GM18511 (cell line): ENCODE data around the gene MRPL34.
"Not testable (repeated sequence)": the region's sequence is repeated elsewhere in the genome, so short reads cannot be mapped to it uniquely, and the experiment has no call there.

Experiments
- ATAC-seq: cut with Tn5 transposase; IDR thresholded peaks from one replicate; pipeline ENCODE4 v1.9.1; 2021; ENCODE audit warnings: mild to moderate bottlenecking, moderate library complexity; ENCODE audit not compliant: unreplicated experiment

The MRPL34 gene

DNA sequence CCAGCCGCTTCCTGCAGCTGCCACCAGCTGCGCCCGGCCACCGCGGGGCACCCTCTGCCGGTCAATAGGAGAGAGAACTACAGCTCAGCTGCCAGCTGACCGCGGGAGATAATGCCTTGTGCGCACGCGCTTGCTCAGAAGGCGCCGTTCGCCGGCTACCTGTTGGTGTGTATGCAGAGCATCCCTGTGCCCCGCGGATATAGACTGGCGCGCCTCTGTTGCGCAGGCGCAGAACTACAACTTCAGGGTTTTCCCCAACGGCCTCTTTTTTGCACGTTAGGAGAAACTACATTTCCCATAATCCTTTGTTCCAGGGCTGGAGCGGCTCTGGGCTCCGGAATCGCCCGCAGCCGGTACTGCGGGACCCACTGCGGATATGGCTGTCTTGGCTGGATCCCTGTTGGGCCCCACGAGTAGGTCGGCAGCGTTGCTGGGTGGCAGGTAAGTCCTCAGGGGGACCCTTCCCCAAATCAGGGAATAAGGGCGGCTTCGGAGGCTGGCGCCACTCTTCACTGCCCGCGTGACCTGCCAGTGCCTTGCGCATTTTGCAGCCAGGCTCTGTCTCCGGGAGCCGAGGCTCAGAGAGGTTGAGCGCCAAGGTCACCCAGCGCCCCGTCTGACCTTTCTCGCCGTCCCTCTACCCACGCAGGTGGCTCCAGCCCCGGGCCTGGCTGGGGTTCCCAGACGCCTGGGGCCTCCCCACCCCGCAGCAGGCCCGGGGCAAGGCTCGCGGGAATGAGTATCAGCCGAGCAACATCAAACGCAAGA lies at the start of gene MRPL34:
Gene MRPL34, plus strand, starts transcription at position 356 of the 768 bp plus-strand sequence. Its CDS starts 21 bp downstream, at position 377.
- peak; percentile 74 for ATAC-seq

DNA sequence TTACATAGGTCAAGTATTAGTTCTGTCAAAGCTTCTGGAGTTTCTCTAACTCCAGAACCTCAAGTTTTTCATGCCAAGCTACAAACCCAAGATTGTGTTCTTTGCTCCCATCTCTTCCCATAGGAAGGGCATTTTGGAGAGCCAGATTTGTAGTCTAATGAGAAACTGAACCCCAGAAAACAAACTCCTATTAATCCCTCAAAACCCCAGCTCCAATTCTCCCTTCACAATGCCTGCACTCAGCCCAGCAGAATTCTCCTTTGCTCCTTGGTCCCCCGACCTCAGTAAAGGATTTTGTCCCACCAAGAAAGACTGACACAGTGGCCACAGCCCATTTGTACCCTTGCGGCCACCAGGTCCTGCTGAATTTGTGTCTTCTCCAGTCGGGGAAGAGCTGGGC lies 49.5 kb upstream of the MRPL34 start:
- ATAC-seq = no peak

DNA sequence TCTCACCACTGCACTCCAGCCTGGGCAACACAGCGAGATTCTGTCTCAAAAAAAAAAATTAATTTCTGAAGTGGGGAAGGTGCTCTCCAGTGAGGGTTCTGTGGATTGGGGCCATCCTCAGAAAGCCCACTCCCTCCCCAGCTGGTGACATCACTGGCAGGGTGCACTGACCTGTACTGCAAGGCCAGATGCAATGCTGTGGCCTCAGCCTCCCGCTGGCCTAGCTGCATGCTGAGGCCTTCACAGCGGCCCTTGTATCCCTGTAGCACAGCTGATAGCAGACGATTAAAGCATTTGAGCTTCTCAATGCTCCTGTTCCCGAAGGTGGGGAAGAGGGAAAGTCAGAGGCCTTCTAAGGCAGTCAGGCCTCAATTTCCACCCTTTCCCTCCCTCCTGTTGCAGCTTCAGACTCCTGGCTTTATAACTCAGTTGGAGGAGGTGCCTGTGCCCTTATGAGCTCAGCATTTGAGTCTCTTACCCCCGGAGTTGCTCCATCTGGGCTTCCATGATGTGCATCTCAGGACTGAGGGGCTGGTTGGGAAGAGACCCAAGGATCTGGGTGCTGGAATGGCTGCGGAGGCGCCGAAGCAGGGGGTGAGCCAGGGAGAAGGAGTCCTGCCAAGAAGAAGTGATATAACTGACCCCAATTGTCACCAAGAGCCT lies 46.4 kb upstream of the MRPL34 start:
- no peak for ATAC-seq

DNA sequence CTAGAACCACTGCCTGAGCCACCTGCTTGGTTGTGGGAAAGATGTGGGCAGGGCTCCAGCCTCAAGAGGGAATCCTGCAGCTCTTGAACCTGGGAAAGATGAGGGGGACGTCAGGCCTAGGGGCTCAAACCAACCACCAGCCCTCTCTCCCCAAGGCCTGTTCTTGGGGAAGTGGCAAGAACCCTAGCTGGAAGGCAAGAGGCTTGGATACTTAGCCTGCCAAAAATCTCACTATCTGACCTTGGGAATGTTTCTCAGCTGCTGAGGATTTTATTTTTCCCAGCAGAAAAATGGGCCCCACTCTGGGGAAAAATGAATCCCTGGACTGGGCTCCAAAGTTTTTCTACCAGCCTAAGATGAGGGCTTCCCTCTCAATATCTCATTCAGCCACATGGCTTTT lies 45.7 kb upstream of the MRPL34 start:
- no peak for ATAC-seq

DNA sequence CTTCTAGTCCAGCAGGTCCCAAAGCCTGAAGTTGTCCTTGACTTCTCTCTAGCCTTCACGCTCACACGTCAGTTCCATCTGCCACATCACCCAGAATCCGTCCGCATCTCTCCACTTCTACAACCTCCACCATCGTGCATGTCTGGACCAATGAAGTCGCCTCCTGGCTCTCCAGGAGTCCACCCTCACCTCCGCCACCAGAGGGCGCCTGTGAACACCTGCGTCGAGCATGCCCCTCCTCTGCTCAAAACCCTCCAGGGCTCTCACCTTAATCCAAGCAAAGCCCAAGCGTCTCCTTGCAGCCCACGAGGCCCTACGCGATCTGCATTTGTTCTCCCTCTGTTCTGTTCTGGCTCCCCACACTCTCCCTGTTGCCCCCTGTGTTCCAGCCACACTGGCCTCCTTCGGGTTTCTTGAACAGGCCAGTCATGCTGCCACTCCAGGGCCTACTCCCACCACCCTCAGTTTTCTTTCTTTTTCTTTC lies 44.8 kb upstream of the MRPL34 start:
- peak; percentile 72 for ATAC-seq

DNA sequence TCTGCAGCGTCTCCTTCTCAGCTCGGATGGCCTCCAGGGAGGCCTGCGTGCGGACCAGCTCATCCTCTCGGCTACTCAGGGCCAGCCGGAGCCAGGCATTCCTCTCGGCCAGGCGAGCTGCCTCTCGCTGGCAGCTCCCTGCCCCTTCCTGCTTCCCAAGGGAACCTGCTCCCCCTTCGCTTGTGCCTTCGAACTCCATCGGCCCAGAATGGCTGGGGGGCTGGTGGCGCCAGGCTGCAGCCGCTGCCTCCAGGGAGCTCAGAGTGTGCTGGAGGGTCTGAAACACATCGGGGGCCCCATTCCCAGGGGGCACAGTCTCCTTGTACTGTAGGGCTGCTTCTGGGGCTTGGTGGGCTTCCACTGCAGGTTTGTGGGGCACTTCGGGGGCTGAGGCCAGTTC lies 43.1 kb upstream of the MRPL34 start:
- no peak for ATAC-seq

DNA sequence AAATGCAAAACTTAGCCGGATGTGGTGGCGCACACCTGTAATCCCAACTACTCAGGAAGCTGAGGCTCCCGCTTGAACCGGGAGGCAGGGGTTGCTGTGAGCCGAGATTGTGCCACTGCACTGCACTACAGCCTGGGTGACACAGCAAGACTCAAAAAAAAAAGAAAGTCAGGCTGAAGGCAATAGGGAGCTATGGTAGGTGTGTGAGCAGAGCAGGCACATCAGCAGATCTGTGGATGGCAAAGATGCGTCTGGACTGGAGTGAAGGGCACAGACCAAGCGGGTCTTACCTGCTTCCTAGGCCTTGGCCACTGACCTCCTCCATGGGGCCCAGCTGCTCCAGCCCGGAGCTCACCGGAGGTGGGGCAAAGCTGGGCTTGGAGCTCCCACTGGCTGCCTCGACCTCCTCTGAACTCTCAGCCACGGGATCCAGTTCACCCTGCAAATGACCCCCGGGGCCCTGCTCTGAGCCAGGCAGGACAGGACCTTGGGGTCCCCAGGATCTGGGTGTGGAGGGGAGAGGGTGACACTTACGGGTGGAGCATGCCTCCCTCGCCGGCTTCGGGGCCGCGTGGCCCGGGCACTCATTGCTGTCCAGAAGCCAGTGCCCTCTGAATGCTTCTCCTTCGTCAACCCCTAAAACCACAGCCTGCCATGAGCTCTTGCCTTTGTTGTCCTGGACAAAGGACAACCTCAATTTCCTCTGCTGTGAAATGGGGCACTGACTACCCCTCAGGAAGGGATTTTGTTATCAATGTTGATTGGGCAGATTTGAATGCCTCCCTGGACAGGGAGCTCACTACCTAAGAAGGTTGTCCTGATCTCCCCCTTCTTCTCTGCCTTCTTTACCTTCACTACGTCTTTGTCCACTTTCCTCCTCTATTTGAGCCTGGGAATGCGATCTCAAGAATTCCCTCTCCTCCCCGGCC lies 41.7 kb upstream of the MRPL34 start:
- ATAC-seq = no peak

DNA sequence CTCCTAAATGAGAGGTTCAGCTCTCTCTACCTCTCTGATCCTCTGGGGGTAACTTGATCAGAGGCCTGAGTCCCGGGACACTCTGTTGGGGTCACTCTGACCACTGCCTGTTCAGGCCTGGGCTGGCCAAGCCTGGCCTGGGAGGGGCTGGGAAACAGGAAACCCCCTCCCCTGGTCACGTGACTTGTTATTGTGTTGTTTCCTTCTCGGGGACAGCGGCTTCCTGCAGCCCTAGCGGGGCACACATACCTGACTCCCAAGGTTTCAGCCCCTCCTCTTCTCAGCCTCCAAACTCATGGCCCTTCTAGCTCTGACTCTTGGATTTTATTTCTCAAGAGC lies 41.1 kb upstream of the MRPL34 start, which contains the start of gene USHBP1:
Gene USHBP1, minus strand, starts transcription at position 105 of the 339 bp plus-strand sequence. CDS start 446 bp downstream, outside the sequence.
- ATAC-seq = no peak

DNA sequence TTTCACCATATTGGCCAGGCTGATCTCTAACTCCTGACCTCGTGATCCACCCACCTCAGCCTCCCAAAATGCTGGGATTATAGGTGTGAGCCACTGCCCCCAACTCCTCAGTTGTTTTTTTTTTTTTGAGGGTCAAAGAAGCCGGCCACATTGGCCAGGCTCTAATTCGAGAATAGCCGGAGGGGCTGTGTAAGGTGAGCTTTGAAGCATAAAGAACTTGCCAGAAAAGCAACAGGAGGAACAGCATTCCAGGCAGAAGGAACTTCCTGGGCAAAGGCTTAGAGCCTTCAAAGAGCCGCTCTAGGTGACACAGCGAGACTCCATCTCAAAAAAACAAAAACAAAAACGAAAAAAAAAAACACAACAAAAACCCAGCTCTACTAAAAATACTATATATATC lies 39.6 kb upstream of the MRPL34 start:
- ATAC-seq = no peak

DNA sequence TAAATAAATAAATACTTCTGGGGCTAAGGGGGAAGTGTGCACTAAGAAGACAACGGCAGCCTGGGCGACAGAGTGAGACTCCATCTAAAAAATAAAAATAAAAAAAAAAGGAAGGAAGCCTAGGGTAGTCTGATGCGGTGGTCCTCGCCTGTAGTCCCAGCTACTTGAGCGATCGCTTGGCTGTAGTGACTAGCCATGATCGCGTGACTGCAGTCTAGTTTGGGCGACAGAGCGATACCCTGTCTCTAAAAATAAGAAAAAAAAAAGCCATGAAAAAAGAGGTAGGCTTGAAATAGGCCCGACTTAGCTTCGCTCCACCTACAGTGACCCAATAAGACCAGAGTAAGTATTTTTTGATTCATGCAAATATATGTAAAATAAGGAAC lies 39.1 kb upstream of the MRPL34 start:
- peak; percentile 35 for ATAC-seq

DNA sequence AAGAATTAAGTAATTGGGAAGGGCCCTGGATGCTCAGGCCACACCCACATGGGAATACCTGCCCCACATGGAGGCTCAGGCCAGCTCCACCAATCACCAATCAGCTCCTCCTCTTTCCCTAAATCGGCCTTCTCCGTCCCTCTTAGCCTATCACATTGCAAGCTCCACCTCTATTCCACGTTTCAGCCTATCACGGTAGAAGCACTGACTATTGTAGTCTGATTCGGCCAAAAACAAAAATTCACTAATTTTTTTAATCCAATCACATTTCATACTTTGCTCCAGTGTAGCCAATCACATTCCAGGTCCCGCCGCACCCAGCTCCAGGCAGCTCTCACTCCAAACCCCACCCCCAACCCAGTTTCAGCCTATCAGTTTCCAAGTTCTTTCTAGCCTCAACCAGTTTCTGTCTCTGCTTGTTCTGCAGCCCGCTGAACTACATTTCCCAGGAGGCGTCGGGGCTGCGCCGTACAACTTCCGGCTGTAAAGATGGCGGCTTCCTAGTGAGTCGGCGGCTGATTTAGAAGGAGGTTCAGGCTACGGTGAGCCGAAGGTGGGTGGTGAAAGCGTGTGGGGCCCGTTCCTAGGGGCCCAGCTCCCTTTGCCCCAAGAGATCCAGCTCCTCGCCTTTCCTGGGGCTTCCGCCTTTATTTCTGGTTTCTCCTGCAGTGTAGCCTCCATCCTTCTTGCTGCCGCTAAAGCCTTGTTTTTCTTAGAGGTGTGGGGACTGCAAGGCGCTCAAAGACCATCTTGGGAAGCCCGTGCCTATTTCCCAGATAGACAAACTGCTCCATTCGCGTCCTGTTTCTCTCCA lies 38.5 kb upstream of the MRPL34 start, which contains the start of gene BABAM1:
Gene BABAM1, plus strand, starts transcription at position 469 of the 814 bp plus-strand sequence. CDS start 1,364 bp downstream, outside the sequence.
- ATAC-seq = peak; percentile 92

DNA sequence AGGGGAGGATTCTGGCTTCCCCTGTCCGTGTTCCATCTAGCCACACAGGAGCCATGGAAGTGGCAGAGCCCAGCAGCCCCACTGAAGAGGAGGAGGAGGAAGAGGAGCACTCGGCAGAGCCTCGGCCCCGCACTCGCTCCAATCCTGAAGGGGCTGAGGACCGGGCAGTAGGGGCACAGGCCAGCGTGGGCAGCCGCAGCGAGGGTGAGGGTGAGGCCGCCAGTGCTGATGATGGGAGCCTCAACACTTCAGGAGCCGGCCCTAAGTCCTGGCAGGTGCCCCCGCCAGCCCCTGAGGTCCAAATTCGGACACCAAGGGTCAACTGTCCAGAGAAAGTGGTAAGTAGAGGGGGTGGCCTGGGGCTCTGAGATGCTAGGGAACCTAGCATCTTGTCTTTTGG lies 36.9 kb upstream of the MRPL34 start:
- no peak for ATAC-seq

DNA sequence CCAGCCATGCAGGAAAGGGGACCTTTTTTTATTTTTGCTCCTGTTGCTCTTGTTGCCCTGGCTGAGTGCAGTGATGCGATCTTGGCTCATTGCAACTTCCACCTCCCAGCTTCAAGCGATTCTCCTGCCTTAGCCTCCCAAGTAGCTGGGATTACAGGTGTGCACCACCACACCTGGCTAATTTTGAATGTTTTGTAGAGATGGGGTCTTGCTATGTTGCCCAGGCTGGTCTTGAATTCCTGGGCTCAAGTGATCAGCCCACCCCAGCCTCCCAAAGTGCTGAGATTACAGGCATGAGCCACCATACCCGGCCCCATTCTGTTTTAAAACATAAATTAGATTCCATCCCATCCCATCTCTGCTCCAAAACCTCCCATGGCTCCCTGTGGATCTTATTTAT lies 30.8 kb upstream of the MRPL34 start:
- not testable (repeated sequence) for ATAC-seq

DNA sequence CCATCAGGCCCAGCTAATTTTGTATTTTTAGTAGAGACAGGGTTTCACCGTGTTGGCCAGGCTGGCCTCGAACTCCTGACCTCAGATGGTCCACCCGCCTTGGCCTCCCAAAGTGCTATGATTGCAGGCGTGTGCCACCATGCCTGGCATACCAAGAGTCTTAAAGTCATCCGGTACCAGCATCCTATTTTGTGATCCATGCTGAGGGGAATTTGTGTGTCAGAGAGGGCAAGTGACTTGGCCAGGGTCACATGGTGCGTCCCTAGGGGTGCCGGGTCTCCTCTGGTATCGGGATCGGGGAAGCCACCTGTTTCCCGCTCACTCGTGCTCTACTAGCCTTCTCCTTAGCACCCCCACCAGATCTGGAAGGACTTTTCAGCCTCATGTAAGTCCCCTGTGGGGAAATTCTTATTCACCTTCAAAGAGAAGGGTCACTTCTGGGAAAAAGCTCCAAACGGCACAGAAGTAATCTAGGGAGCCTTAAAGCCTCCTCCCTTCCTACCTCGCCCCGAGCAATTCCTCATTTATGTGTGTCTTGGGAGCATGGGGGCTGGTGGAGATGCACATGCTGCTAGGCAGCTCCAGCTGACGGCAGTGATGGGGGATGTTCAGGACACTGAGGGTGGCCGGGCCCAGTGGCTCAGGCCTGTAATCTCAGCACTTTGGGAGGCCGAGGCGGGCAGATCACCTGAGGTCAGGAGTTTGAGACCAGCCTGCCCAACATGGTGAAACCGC lies 30.1 kb upstream of the MRPL34 start:
- ATAC-seq = no peak

DNA sequence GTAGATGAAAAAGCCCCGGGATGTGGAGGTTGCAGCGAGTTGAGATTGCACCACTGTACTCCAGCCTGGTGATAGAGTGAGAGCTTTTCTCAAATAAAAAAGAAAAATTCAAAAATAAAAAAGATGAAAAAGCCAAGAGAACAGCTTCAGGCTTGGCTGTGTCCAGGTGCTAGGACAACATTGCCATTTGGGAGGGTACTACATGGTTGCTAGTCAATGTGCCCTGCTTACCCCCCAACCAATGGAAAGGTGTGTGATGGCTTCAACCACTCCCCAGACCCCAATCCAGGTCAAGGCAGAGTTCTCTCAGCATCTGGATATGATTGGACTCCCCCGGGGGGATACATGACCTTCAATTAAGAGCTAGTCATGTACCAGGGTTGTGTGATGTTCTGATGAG lies 26.2 kb upstream of the MRPL34 start:
- no peak for ATAC-seq

DNA sequence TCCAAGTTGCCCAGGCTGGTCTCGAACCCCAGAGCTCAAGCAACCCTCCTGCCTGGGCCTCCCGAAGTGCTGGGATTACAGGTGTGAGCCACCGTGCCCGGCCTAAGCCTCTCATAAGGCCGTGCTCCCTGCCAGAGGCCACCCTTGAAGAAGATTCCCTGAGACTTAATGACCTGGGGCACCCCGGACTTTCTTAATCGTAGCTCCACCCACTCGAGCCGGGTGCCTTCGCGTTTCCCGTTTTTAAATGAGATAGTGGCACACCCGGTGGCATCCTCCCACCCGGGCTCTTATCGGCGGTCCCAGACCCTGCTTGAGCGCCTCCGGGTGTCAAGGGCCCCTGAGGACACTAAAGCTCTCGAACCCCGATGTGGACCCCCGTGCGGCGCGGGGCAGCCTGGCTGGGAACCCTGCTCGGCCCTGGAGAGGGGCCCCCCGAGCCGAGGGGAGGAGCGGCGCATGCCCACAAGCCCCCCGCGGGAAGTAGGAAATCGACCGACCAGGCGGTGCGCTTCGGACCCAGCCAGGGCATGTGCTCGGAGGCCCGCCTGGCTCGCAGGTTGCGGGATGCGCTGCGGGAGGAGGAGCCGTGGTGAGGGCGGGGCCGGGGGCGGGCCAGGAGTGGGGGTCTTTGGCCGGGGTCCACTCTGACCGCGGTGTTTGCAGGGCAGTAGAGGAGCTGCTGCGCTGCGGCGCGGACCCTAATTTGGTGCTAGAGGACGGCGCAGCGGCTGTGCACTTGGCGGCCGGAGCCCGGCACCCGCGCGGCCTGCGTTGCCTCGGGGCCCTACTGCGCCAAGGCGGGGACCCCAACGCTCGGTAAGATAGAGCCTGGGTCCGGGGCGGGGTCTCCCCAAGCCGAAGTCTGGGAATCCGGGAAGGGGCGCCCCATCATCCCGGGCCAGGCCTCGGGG lies 24.0 kb upstream of the MRPL34 start, which contains the start of gene ANKLE1:
Gene ANKLE1, plus strand, starts transcription at position 511 of the 914 bp plus-strand sequence. Its CDS starts 20 bp downstream, at position 531.
- ATAC-seq = no peak

DNA sequence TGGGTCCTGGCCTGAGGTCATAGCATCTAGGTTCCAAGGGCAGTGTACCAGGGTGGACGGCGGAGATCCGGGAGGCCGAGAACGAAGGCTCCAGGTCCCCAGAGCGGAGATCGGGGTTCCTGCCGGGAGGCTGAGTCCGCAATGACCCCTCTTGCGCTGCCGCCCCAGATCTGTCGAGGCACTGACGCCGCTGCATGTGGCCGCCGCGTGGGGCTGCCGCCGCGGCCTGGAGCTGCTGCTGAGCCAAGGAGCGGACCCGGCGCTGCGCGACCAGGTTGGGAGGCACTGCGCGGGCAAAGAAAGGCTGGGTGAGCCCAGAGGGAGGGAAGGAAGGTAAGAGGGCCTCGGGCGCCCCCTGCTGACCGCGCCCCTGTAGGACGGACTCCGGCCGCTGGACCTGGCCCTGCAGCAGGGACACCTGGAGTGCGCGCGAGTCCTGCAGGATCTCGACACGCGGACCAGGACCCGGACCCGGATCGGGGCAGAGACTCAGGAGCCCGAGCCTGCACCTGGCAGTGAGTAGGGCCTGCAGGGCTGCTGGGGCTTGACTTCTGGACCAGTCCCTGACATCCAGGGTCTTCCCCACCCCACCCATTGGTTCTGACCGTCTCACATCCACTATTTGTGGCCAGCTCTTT lies 23.1 kb upstream of the MRPL34 start:
- no peak for ATAC-seq

DNA sequence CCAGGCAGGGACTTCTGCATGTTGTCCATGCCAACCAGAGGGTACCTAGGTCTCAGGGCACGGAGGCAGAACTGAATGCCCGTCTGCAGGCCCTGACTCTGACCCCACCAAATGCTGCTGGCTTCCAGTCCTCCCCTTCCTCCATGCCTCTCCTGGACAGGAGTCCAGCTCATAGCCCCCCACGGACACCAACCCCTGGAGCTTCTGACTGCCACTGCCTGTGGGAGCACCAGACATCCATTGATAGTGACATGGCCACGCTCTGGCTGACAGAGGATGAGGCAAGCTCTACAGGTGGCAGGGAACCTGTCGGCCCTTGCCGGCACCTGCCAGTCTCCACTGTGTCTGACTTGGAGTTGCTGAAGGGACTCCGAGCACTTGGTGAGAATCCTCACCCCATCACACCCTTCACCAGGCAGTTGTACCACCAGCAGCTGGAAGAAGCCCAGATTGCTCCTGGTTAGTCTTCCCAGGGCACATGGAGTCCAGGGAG lies 22.1 kb upstream of the MRPL34 start:
- ATAC-seq = no peak
